Kidney (tissue), 14 donors: ENCODE results near the gene FYCO1. TPM values are rescaled to one million over a fixed set of nuclear protein-coding genes. Genes with fewer than 3 reads are reported as not detected.

ENCODE experiments used
- DNase-seq, 5 donors: peaks; one replicate each; pipeline ENCODE4 v3.0.0-alpha.2; 2013 to 2020
- FAIRE-seq: peaks from 2 replicates; lab custom pipeline; 2012; peaks lifted over from hg19 to GRCh38; lab: Jason Lieb, UNC
- H3K27ac ChIP-seq, 2 donors: one replicate each; pipeline ENCODE4 v1.7.0; 2013; ENCODE audit warnings: low read depth in 2 of 2, low read length in 2 of 2, inconsistent platforms in 1 of 2
- H3K27me3 ChIP-seq: one replicate; pipeline ENCODE4 v1.7.1; 2013; ENCODE audit warnings: low read length, inconsistent platforms; ENCODE audit not compliant: control insufficient read depth, insufficient read depth
- H3K36me3 ChIP-seq, 3 donors: one replicate each; pipeline versions ENCODE4 v1.7.0 to v1.7.1; 2013; ENCODE audit warnings: low read length in 3 of 3, control low read depth in 1 of 3, inconsistent platforms in 1 of 3; ENCODE audit not compliant: insufficient read depth in 3 of 3, control insufficient read depth in 2 of 3
- H3K4me1 ChIP-seq, 3 donors: one replicate each; pipeline versions ENCODE4 v1.7.0 to v1.7.1; 2013; ENCODE audit warnings: low read length in 3 of 3, inconsistent platforms in 1 of 3, low read depth in 1 of 3; ENCODE audit not compliant: control insufficient read depth in 2 of 3, insufficient read depth in 2 of 3
- H3K4me3 ChIP-seq, 3 donors: one replicate each; pipeline versions ENCODE4 v1.7.0 to v1.8.1; 2013; ENCODE audit warnings: low read length in 3 of 3, control low read depth in 1 of 3, inconsistent platforms in 1 of 3
- H3K9ac ChIP-seq, 3 donors: one replicate each; pipeline versions ENCODE4 v1.7.0 to v1.7.1; 2013; ENCODE audit warnings: low read length in 3 of 3, control low read depth in 1 of 3, inconsistent platforms in 1 of 3
- H3K9me3 ChIP-seq, 3 donors: one replicate each; pipeline versions ENCODE4 v1.7.0 to v1.7.1; 2013; ENCODE audit warnings: low read length in 3 of 3, control low read depth in 1 of 3, inconsistent platforms in 1 of 3; ENCODE audit not compliant: control insufficient read depth in 2 of 3, insufficient read depth in 1 of 3
- CTCF ChIP-seq: IDR thresholded peaks from 3 replicates; pipeline ENCODE4 v1.5.1; 2012; ENCODE audit warnings: mild to moderate bottlenecking, moderate library complexity, borderline replicate concordance; ENCODE audit not compliant: insufficient read depth; ENCODE audit errors: extremely low read depth
- intact Hi-C: fragments of 100-400 bp; cut with DNase I; formaldehyde crosslinking; loops from one replicate; pipeline ENCODE4 v1.11.1; 2022
- polyA plus RNA-seq: library from polyadenylated mRNA; stranded (reverse); fragments of 350-450 nt; fragmentation: Illumina TruSeq; extraction: RNeasy Lipid Tissue Mini Kit (QIAGEN cat#74804); gene quantifications from one replicate; pipeline ENCODE4 v1.2.3, GENCODE V29; 2014; ENCODE audit warnings: low read depth, low replicate concordance; ENCODE audit not compliant: insufficient read depth
- total RNA-seq: library from RNA; stranded (reverse); fragmentation: NEBNext Ultra II Directional; extraction: Animal tissue kit (Norgen Biotek cat#: 25700); gene quantifications from one replicate; pipeline ENCODE4 v1.2.1, GENCODE V29; 2021
- donor health status: control.
- donor health status: control.
- donor health status: control.
- donor health status: control.
- donor health status: control.
- donor health status: DM: yes; HTN: yes; CAD: no.
- donor health status: Normal renal cell carcinoma (clear cell type).

Gene FYCO1
- total and polyA plus RNA-seq, 2 donors from 2014 or later: 11.1 to 39.1 TPM

GRCh38 chr3:45950686-45951600 lies 44.7 kb downstream of the FYCO1 start:
- intact Hi-C loops: no loop called here
- Histone ChIP-seq H3K27me3 (no peaks in the 10 kb centered on the region), H3K4me1 (peaks cover 0 to 10% (median 5%) of the 10 kb centered on the region in 3 donors), H3K27ac (no peak overlapping the region), H3K9ac (no peak overlapping the region), H3K9me3 (no peaks in the 10 kb centered on the region), H3K36me3 (peaks cover 14 to 64% (median 37%) of the 10 kb centered on the region in 3 donors), H3K4me3 (no peak overlapping the region)
- no peak for TF ChIP-seq CTCF
- DNase-seq (no peak), FAIRE-seq (no peak)

GRCh38 chr3:45950131-45950530 lies 45.5 kb downstream of the FYCO1 start:
- H3K9me3 ChIP-seq: no peaks in the 10 kb centered on the region
- no peak overlapping the region for H3K27ac ChIP-seq
- FAIRE-seq: no peak
- peaks cover 14 to 64% (median 37%) of the 10 kb centered on the region in 3 donors for H3K36me3 ChIP-seq
- intact Hi-C loops: no loop called here
- H3K4me1 ChIP-seq: peaks cover 0 to 10% (median 5%) of the 10 kb centered on the region in 3 donors
- TF ChIP-seq CTCF: no peak
- no peak overlapping the region for H3K9ac ChIP-seq
- H3K27me3 ChIP-seq: no peaks in the 10 kb centered on the region
- H3K4me3 ChIP-seq: no peak overlapping the region
- no peak for DNase-seq

GRCh38 chr3:45949432-45949831 lies 46.2 kb downstream of the FYCO1 start:
- no peaks in the 10 kb centered on the region for H3K27me3 ChIP-seq
- H3K9me3 ChIP-seq: no peaks in the 10 kb centered on the region
- H3K9ac ChIP-seq: no peak overlapping the region
- peaks cover 0 to 10% (median 5%) of the 10 kb centered on the region in 3 donors for H3K4me1 ChIP-seq
- intact Hi-C loops: loop anchor here (10.0 kb wide), 1 partner anchor 425 kb away; the partner anchor contains the start of gene CCR5
- FAIRE-seq: no peak
- H3K36me3 ChIP-seq: peaks cover 14 to 57% (median 31%) of the 10 kb centered on the region in 3 donors
- no peak overlapping the region for H3K4me3 ChIP-seq
- no peak for TF ChIP-seq CTCF
- no peak for DNase-seq
- no peak overlapping the region for H3K27ac ChIP-seq
